Measurements from ENCODE around the gene BCLAF3. TPM values are rescaled to one million over a fixed set of nuclear protein-coding genes. Genes with fewer than 3 reads are reported as not detected.

The BCLAF3 gene
- total RNA-seq, 1 experiment from 2014 or later, result 7.9 TPM

DNA sequence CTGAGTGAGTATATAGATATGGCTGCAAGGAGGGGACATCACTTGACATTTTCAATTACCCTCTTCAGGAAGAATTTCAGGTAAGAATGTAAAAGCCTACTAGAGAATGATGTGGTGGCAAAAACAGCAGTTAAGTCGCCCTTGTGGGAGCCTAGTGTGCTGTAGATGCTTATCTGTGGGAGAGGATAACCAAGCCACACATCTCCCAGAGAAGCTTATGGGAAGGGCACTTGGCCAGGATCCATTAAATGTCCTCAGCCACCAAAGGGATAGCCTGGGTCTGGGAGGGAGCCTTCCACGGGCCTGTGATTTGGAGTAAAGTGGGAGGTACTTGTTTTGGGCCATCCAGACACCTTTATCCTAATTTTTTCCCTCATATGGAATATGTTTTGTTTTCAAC, 41.3 kb upstream of the BCLAF3 start:
- peaks cover 6% of the 10 kb centered on the region for H3K4me1 ChIP-seq (replicated peaks; ENCODE audit: insufficient read depth)
- H3K27ac ChIP-seq, result no peak overlapping the region
- no peak for DNase-seq
- H3K27me3 ChIP-seq (ENCODE audit: insufficient read depth, low read depth), result no peaks in the 10 kb centered on the region
- no peak overlapping the region for H3K4me2 ChIP-seq
- H3K36me3 ChIP-seq (ENCODE audit: low read depth), result no peaks in the 10 kb centered on the region
- H3K4me3 ChIP-seq, result no peak overlapping the region
- no peaks in the 10 kb centered on the region for H3K9me2 ChIP-seq (ENCODE audit: insufficient read depth)
- intact Hi-C loops (cut with micrococcal nuclease; ENCODE audit: unreplicated experiment), result no loop called here
- no peaks in the 10 kb centered on the region for H3K79me2 ChIP-seq (ENCODE audit: low read depth)
- CTCF ChIA-PET, result no interaction called here
- H4K20me1 ChIP-seq (ENCODE audit: insufficient read depth), result no peaks in the 10 kb centered on the region
- POLR2A ChIA-PET (ENCODE audit: unreplicated experiment), result no interaction called here
- TF ChIP-seq, protein P1, sequence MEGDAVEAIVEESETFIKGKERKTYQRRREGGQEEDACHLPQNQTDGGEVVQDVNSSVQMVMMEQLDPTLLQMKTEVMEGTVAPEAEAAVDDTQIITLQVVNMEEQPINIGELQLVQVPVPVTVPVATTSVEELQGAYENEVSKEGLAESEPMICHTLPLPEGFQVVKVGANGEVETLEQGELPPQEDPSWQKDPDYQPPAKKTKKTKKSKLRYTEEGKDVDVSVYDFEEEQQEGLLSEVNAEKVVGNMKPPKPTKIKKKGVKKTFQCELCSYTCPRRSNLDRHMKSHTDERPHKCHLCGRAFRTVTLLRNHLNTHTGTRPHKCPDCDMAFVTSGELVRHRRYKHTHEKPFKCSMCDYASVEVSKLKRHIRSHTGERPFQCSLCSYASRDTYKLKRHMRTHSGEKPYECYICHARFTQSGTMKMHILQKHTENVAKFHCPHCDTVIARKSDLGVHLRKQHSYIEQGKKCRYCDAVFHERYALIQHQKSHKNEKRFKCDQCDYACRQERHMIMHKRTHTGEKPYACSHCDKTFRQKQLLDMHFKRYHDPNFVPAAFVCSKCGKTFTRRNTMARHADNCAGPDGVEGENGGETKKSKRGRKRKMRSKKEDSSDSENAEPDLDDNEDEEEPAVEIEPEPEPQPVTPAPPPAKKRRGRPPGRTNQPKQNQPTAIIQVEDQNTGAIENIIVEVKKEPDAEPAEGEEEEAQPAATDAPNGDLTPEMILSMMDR (conservative IDR thresholded peaks at IDR 0.05), result no peak
- no peak for TF ChIP-seq EZH2 (IDR thresholded peaks at IDR 0.05; ENCODE audit: low read depth)
- BruUV-seq (replicated peaks), result no TSS peak
- H3K9me3 ChIP-seq (ENCODE audit: insufficient read depth, low read depth), result no peaks in the 10 kb centered on the region
- no peaks in the 10 kb centered on the region for H3F3A ChIP-seq (ENCODE audit: insufficient read depth, low read depth)
- H2AFZ ChIP-seq, result no peak overlapping the region

DNA sequence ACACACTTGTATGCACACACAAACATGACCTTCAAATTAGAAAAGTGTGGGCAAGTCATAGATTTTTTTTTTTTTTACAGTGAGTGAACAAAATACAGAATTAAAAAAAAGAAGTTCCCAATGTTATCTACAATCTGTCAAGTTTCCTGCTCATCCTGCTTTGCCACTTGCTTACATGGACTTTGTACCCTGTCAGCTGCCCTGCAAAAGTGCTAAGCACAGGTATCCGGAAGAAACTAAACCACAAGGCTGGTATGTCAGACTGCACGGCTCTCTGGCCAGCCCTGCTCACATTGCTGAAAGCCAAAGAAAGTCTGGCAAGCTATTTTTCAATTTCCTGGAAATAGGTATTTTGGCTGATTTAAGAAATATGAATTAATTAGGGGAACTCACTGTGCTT, 38.9 kb upstream of the BCLAF3 start:
- Histone ChIP-seq H4K20me1 (ENCODE audit: insufficient read depth) (no peaks in the 10 kb centered on the region), H3K4me3 (no peak overlapping the region), H3K4me1 (replicated peaks; ENCODE audit: insufficient read depth) (peaks cover 16% of the 10 kb centered on the region), H3K4me2 (peak overlapping the region; percentile 5; the same call in 1 of the 2 replicates), H3K27me3 (ENCODE audit: insufficient read depth, low read depth) (no peaks in the 10 kb centered on the region), H3K27ac (no peak overlapping the region), H3K9me2 (ENCODE audit: insufficient read depth) (no peaks in the 10 kb centered on the region), H3K36me3 (ENCODE audit: low read depth) (no peaks in the 10 kb centered on the region), H3F3A (ENCODE audit: insufficient read depth, low read depth) (no peaks in the 10 kb centered on the region), H3K79me2 (ENCODE audit: low read depth) (no peaks in the 10 kb centered on the region), H2AFZ (no peak overlapping the region), H3K9me3 (ENCODE audit: insufficient read depth, low read depth) (no peaks in the 10 kb centered on the region)
- no TSS peak for BruUV-seq (replicated peaks)
- DNase-seq, result peak; percentile 53 to 69
- no peak for TF ChIP-seq EZH2 (IDR thresholded peaks at IDR 0.05; ENCODE audit: low read depth)
- POLR2A ChIA-PET (ENCODE audit: unreplicated experiment), result no interaction called here
- intact Hi-C loops (cut with micrococcal nuclease; ENCODE audit: unreplicated experiment), result no loop called here
- CTCF ChIA-PET, result no interaction called here

DNA sequence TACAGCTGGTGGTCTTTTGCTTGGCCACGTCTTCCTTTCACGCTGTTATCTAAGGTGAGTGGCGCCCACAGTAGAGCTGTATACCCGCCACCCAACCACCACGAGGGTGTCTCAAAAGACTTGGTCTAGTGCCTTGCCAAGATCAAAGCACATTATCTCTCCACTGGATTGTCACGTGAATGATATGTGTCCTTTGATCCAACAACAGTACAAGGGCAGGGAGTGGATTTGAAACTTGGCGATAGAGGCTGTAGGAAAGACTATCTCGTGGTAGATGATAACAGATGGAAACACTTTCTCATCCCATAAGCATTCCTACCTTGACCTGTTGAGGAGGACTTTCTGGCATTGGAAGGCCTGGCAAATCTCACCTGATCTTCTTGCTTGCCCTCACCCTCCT, 37.7 kb upstream of the BCLAF3 start:
- no peak overlapping the region for H3K4me2 ChIP-seq
- TF ChIP-seq, protein P1 (conservative IDR thresholded peaks at IDR 0.05), result no peak
- TF ChIP-seq EZH2 (IDR thresholded peaks at IDR 0.05; ENCODE audit: low read depth), result no peak
- no peaks in the 10 kb centered on the region for H3K79me2 ChIP-seq (ENCODE audit: low read depth)
- BruUV-seq (replicated peaks), result no TSS peak
- H3K4me1 ChIP-seq (replicated peaks; ENCODE audit: insufficient read depth), result peaks cover 16% of the 10 kb centered on the region
- CTCF ChIA-PET, result no interaction called here
- H3K9me3 ChIP-seq (ENCODE audit: insufficient read depth, low read depth), result no peaks in the 10 kb centered on the region
- H3K36me3 ChIP-seq (ENCODE audit: low read depth), result no peaks in the 10 kb centered on the region
- no peak overlapping the region for H2AFZ ChIP-seq
- H3K27ac ChIP-seq, result no peak overlapping the region
- H3K4me3 ChIP-seq, result no peak overlapping the region
- POLR2A ChIA-PET (ENCODE audit: unreplicated experiment), result no interaction called here
- no peaks in the 10 kb centered on the region for H3F3A ChIP-seq (ENCODE audit: insufficient read depth, low read depth)
- no peak for DNase-seq
- no peaks in the 10 kb centered on the region for H3K27me3 ChIP-seq (ENCODE audit: insufficient read depth, low read depth)
- H3K9me2 ChIP-seq (ENCODE audit: insufficient read depth), result no peaks in the 10 kb centered on the region
- H4K20me1 ChIP-seq (ENCODE audit: insufficient read depth), result no peaks in the 10 kb centered on the region
- intact Hi-C loops (cut with micrococcal nuclease; ENCODE audit: unreplicated experiment), result no loop called here

DNA sequence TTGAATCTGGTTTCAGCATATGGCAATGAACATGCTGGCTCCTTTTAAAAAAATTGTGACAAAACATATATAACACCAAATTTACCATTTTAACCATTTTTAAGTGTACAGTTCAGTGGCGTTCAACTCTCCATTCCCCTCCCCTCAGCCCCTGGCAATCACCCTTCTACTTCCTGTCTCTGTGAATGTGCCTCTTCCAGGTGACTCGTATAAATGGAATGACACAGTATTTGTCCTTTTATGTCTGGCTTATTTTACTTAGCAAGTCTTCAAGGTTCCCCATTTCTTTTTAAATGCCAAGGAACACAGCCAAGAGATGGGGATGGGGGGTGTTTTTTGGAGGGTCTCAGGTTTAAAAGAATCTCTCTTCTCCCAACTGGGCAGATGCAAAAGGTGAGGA, 35.4 kb upstream of the BCLAF3 start:
- H2AFZ ChIP-seq, result no peak overlapping the region
- H3K9me3 ChIP-seq (ENCODE audit: insufficient read depth, low read depth), result no peaks in the 10 kb centered on the region
- intact Hi-C loops (cut with micrococcal nuclease; ENCODE audit: unreplicated experiment), result no loop called here
- no peaks in the 10 kb centered on the region for H4K20me1 ChIP-seq (ENCODE audit: insufficient read depth)
- TF ChIP-seq, protein P1 (conservative IDR thresholded peaks at IDR 0.05), result no peak
- no peak for TF ChIP-seq EZH2 (IDR thresholded peaks at IDR 0.05; ENCODE audit: low read depth)
- POLR2A ChIA-PET (ENCODE audit: unreplicated experiment), result no interaction called here
- no peak overlapping the region for H3K27ac ChIP-seq
- BruUV-seq (replicated peaks), result no TSS peak
- H3K4me3 ChIP-seq, result no peak overlapping the region
- no peaks in the 10 kb centered on the region for H3K9me2 ChIP-seq (ENCODE audit: insufficient read depth)
- H3K79me2 ChIP-seq (ENCODE audit: low read depth), result no peaks in the 10 kb centered on the region
- H3K4me2 ChIP-seq, result peak overlapping the region; percentile 26; the same call in 1 of the 2 replicates
- CTCF ChIA-PET, result no interaction called here
- peaks cover 16% of the 10 kb centered on the region for H3K4me1 ChIP-seq (replicated peaks; ENCODE audit: insufficient read depth)
- no peaks in the 10 kb centered on the region for H3F3A ChIP-seq (ENCODE audit: insufficient read depth, low read depth)
- no peaks in the 10 kb centered on the region for H3K36me3 ChIP-seq (ENCODE audit: low read depth)
- H3K27me3 ChIP-seq (ENCODE audit: insufficient read depth, low read depth), result no peaks in the 10 kb centered on the region
- peak in 1 of 2 experiments; percentile 1 for DNase-seq

Data from PC-9 (cell line).